MM.1S (cell line): ENCODE measurements around the gene CTBP1.

Experiments
- DNase-seq: peaks from one replicate; pipeline ENCODE4 v3.0.0-alpha.2; 2015
- H2AFZ ChIP-seq: fragments of 300-600 bp; sonication (generic); 2 replicates; pipeline ENCODE4 v1.6.0; 2016; ENCODE audit warnings: antibody characterized with exemption, low read length
- H3F3A ChIP-seq: fragments of 300-600 bp; sonication (generic); 2 replicates; pipeline ENCODE4 v1.6.1; 2016; ENCODE audit warnings: mild to moderate bottlenecking, antibody characterized with exemption, low read length, moderate library complexity, mixed read lengths; ENCODE audit not compliant: insufficient read depth
- H3K27ac ChIP-seq: fragments of 300-600 bp; sonication (generic); 2 replicates; pipeline ENCODE4 v1.5.1; 2016; ENCODE audit warnings: mild to moderate bottlenecking, low read length
- H3K27me3 ChIP-seq: fragments of 300-600 bp; sonication (generic); replicated peaks from 2 replicates; pipeline ENCODE4 v1.6.0; 2016; ENCODE audit warnings: low read length; ENCODE audit not compliant: insufficient read depth
- H3K36me3 ChIP-seq: fragments of 300-600 bp; sonication (generic); replicated peaks from 2 replicates; pipeline ENCODE4 v1.6.1; 2016; ENCODE audit warnings: mild to moderate bottlenecking, low read length, mixed read lengths; ENCODE audit not compliant: insufficient read depth
- H3K4me1 ChIP-seq: fragments of 300-600 bp; sonication (generic); 2 replicates; pipeline ENCODE4 v1.6.1; 2016; ENCODE audit warnings: low read length, mixed read lengths
- H3K4me2 ChIP-seq: fragments of 300-600 bp; sonication (generic); 2 replicates; pipeline ENCODE4 v1.6.0; 2016; ENCODE audit warnings: low read depth, low read length
- H3K4me3 ChIP-seq: fragments of 300-600 bp; sonication (generic); 2 replicates; pipeline ENCODE4 v1.5.1; 2016; ENCODE audit warnings: low read length, mixed read lengths
- H3K79me2 ChIP-seq: fragments of 300-600 bp; sonication (generic); 2 replicates; pipeline ENCODE4 v1.6.1; 2016; ENCODE audit warnings: mixed run types, low read length, mixed read lengths
- H3K9ac ChIP-seq: fragments of 300-600 bp; sonication (generic); 2 replicates; pipeline ENCODE4 v1.6.1; 2016; ENCODE audit warnings: low read length, mixed read lengths
- H3K9me2 ChIP-seq: fragments of 300-600 bp; sonication (generic); replicated peaks from 2 replicates; pipeline ENCODE4 v1.6.1; 2016; ENCODE audit warnings: mild to moderate bottlenecking, low read length, mixed read lengths; ENCODE audit not compliant: insufficient read depth
- H3K9me3 ChIP-seq: fragments of 300-600 bp; sonication (generic); replicated peaks from 2 replicates; pipeline ENCODE4 v1.6.1; 2016; ENCODE audit warnings: mild to moderate bottlenecking, low read length, mixed read lengths; ENCODE audit not compliant: insufficient read depth
- H4K20me1 ChIP-seq: fragments of 300-600 bp; sonication (generic); 2 replicates; pipeline ENCODE4 v1.6.1; 2016; ENCODE audit warnings: mild to moderate bottlenecking, low read length, moderate library complexity, mixed read lengths; ENCODE audit not compliant: insufficient read depth
- EZH2 ChIP-seq: fragments of 300-600 bp; sonication (generic); optimal IDR thresholded peaks from 2 replicates; pipeline ENCODE3; 2017; ENCODE audit warnings: low read depth, mild to moderate bottlenecking, antibody characterized with exemption, low read length, mixed read lengths
- EZH2phosphoT487 ChIP-seq: fragments of 300-600 bp; sonication (generic); IDR thresholded peaks from 2 replicates; pipeline ENCODE4 v1.6.1; 2018; ENCODE audit warnings: antibody characterized with exemption, low read length
- TF ChIP-seq, protein P1 (sequence below): fragments of 300-600 bp; sonication (generic); IDR thresholded peaks from 2 replicates; pipeline ENCODE4 v1.5.1; 2016; ENCODE audit warnings: antibody characterized with exemption, low read length, mixed read lengths

CTBP1 gene

DNA sequence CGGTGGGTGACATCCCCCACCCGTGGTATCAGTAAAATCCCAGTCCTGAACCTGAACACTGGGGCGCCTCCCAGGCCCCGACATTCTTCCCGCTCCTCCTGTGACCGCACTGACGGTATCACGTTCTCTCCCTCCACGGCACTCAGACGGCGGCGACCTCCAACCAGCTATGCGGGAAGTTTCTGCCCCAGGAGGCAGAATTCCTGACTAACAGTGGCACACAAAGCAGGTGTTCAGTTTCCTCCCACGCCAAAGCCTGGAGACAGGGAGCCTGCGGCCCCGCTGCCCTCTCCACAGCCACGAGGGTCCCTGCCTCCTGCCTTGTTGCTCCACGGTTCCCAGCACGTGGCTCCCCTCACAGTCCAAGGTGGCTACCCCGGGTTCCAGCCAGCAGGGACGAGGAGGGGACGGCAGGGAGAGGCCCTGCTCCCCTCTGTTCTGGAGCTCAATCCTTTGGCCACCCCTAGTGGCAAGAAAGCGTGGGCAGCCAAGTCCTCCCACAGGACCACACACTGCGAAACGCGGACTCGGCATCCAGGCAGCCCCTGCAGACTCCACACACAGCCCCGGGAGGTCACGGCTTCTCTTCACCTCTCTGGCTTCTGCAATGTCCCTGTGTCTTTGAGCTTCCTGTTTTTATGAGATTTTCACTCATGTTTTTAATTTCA, 15.2 kb downstream of the CTBP1 start:
- no peaks in the 10 kb centered on the region for H3K4me1 ChIP-seq
- H3K4me2 ChIP-seq: no peak overlapping the region
- peaks cover 50% of the 10 kb centered on the region for H3K79me2 ChIP-seq
- peaks cover 5% of the 10 kb centered on the region; the same call in 1 of the 2 replicates for H3K36me3 ChIP-seq
- no peak for DNase-seq
- no peak overlapping the region for H3K4me3 ChIP-seq
- no peaks in the 10 kb centered on the region for H3K27me3 ChIP-seq
- TF ChIP-seq EZH2: no peak
- TF ChIP-seq EZH2phosphoT487: no peak
- TF ChIP-seq, protein P1, sequence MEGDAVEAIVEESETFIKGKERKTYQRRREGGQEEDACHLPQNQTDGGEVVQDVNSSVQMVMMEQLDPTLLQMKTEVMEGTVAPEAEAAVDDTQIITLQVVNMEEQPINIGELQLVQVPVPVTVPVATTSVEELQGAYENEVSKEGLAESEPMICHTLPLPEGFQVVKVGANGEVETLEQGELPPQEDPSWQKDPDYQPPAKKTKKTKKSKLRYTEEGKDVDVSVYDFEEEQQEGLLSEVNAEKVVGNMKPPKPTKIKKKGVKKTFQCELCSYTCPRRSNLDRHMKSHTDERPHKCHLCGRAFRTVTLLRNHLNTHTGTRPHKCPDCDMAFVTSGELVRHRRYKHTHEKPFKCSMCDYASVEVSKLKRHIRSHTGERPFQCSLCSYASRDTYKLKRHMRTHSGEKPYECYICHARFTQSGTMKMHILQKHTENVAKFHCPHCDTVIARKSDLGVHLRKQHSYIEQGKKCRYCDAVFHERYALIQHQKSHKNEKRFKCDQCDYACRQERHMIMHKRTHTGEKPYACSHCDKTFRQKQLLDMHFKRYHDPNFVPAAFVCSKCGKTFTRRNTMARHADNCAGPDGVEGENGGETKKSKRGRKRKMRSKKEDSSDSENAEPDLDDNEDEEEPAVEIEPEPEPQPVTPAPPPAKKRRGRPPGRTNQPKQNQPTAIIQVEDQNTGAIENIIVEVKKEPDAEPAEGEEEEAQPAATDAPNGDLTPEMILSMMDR: no peak
- no peaks in the 10 kb centered on the region for H3K9me3 ChIP-seq
- no peak overlapping the region for H3K9ac ChIP-seq
- H3K27ac ChIP-seq: no peak overlapping the region
- no peaks in the 10 kb centered on the region for H3F3A ChIP-seq
- no peaks in the 10 kb centered on the region for H4K20me1 ChIP-seq
- no peak overlapping the region for H2AFZ ChIP-seq
- H3K9me2 ChIP-seq: no peaks in the 10 kb centered on the region

DNA sequence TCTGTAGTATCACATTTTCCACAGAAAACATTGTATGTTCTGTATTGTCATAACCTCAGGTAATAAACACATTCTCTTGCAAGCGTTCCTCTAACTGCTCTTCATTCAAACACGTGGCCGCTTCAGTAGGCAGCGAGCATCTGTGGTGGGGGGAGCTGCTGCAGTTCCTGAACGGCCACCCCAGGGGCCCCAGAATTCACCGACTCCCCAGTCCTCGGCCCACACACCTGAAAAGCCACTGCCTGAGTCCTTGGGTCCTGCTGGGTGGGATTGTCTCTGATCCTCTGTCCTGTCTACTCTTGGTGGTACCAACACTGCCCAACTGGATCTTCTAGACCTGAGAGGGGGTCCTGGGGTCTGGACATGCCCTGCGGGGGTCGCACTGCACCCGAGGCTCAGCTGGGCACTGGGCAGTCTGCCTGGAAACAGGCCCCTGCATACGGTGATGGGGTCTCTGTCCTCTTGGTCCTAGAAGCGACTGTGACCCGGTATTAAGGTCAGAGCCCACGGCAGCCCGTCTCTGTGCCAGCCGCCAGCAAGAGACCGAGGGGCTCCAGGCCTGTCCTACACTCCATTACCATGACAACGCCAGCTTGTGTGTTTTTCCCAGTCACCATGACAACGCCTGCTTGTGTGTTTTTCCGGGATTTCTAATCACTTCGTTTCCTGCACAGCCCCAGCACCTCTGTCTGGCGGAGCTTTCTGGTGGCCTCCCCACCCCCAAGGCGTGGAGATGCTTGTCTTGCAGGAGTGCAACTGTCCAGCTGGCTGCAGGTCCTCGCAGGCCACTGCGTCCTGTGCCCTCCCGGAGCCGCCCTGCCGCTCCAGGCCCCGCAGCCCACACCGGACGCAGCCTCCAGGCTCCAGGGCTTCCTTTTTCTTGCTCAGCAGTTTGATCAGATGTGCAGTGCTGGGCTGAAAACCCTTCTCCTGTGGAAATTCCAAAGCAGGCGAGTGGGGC, 16.0 kb downstream of the CTBP1 start:
- Histone ChIP-seq H3F3A (no peaks in the 10 kb centered on the region), H3K9ac (no peak overlapping the region), H3K4me1 (no peaks in the 10 kb centered on the region), H3K4me2 (no peak overlapping the region), H2AFZ (no peak overlapping the region), H3K79me2 (peaks cover 42% of the 10 kb centered on the region), H4K20me1 (no peaks in the 10 kb centered on the region), H3K9me3 (no peaks in the 10 kb centered on the region), H3K9me2 (no peaks in the 10 kb centered on the region), H3K36me3 (peaks cover 9% of the 10 kb centered on the region), H3K27ac (no peak overlapping the region), H3K27me3 (no peaks in the 10 kb centered on the region), H3K4me3 (no peak overlapping the region)
- DNase-seq: no peak
- TF ChIP-seq, protein P1: no peak
- TF ChIP-seq EZH2phosphoT487 (no peak), EZH2 (no peak)

DNA sequence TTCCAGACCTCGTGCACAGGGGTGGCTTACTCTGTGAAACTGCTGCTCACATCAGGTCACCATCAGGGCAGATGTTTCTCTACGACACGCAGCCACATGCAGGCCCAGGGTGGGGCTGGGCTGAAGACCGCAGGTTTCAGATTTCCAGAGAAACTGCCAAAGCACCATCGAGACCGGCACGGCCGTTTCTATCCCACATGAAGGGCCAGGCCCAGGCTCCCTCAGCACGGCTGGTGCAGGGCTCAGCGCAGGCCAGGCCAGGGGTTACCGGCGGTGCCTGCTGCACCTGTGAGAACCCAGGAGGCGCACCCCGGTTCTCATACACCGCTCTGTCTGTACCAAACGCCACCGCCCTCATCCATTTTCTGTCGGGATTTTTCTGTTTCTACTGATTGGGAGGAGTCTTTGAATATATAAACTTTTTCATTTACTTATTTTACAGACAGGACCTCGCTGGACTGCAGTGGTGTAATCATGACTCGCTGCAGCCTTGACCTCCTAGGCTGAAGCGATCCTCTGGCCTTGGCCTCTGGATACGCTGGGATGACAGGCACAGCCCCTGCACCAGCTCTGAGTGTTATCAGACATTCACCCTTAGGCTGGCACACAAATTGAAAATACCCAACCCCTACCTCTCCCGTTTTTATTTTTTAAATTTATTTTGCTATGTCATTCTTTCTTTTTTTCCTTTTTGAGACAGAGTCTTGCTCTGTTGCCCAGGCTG, 17.1 kb downstream of the CTBP1 start:
- no peaks in the 10 kb centered on the region for H3K27me3 ChIP-seq
- H3K36me3 ChIP-seq: peaks cover 12% of the 10 kb centered on the region
- no peaks in the 10 kb centered on the region for H3K4me1 ChIP-seq
- H3K4me3 ChIP-seq: no peak overlapping the region
- no peaks in the 10 kb centered on the region for H3F3A ChIP-seq
- H4K20me1 ChIP-seq: no peaks in the 10 kb centered on the region
- no peak for DNase-seq
- no peaks in the 10 kb centered on the region for H3K9me3 ChIP-seq
- H2AFZ ChIP-seq: no peak overlapping the region
- TF ChIP-seq EZH2: no peak
- TF ChIP-seq, protein P1: no peak
- no peak for TF ChIP-seq EZH2phosphoT487
- no peak overlapping the region for H3K4me2 ChIP-seq
- H3K27ac ChIP-seq: no peak overlapping the region
- peaks cover 44% of the 10 kb centered on the region for H3K79me2 ChIP-seq
- H3K9ac ChIP-seq: no peak overlapping the region
- H3K9me2 ChIP-seq: no peaks in the 10 kb centered on the region
